PC-3 (cell line): ENCODE results near the gene PJVK. TPM values are rescaled to one million over a fixed set of nuclear protein-coding genes. Genes with fewer than 3 reads are reported as not detected.
A peak's percentile ranks its signal among the peaks of the same experiment; 100 is the strongest.

ENCODE experiments used
- ATAC-seq: fragments of 200-7000 bp; cut with Tn5 transposase; 2 replicates; pipeline ENCODE4 v1.9.1; 2020; ENCODE audit warnings: mild to moderate bottlenecking, moderate library complexity
- BruUV-seq: library from RNA; stranded (reverse); fragments of 400-500 nt; replicated peaks from 2 replicates; lab custom pipeline; 2021; lab: Mats Ljungman, UMichigan
- CTCF ChIA-PET: fragments of 300-600 bp; sonication (Branson Sonifier 250); formaldehyde crosslinking; loops from one replicate; lab custom pipeline; 2022; ENCODE audit warnings: antibody characterized with exemption; lab: Charles Lee
- POLR2A ChIA-PET: fragments of 300-600 bp; sonication (Branson Sonifier 250); formaldehyde crosslinking; loops from one replicate; lab custom pipeline; 2022; ENCODE audit warnings: antibody characterized with exemption; ENCODE audit not compliant: unreplicated experiment; lab: Charles Lee
- DNase-seq: peaks from one replicate; pipeline ENCODE4 v3.0.0-alpha.2; 2015
- H2AFZ ChIP-seq: fragments of 300-600 bp; sonication (generic); 2 replicates; pipeline ENCODE4 v1.6.0; 2016; ENCODE audit warnings: antibody characterized with exemption, low read length
- H3F3A ChIP-seq: fragments of 300-600 bp; sonication (generic); one replicate; pipeline ENCODE4 v1.6.0; 2017; ENCODE audit warnings: antibody characterized with exemption, low read length, control low read depth, mild to moderate bottlenecking; ENCODE audit not compliant: unreplicated experiment
- H3K27ac ChIP-seq: fragments of 300-600 bp; sonication (generic); 2 replicates; pipeline ENCODE4 v1.5.1; 2016; ENCODE audit warnings: mild to moderate bottlenecking, low read length
- H3K27me3 ChIP-seq: fragments of 300-600 bp; sonication (generic); 2 replicates; pipeline ENCODE4 v1.6.1; 2016; ENCODE audit warnings: low read length, mixed read lengths
- H3K36me3 ChIP-seq: fragments of 300-600 bp; sonication (generic); 2 replicates; pipeline ENCODE4 v1.6.1; 2016; ENCODE audit warnings: low read depth, mixed run types, low read length, mixed read lengths
- H3K4me1 ChIP-seq: fragments of 300-600 bp; sonication (generic); 2 replicates; pipeline ENCODE4 v1.5.1; 2016; ENCODE audit warnings: low read length; ENCODE audit not compliant: insufficient read depth
- H3K4me2 ChIP-seq: fragments of 300-600 bp; sonication (generic); 2 replicates; pipeline ENCODE4 v1.6.0; 2016; ENCODE audit warnings: low read length
- H3K4me3 ChIP-seq: fragments of 300-600 bp; sonication (generic); 2 replicates; pipeline ENCODE4 v1.5.1; 2016; ENCODE audit warnings: mild to moderate bottlenecking, low read length, mixed read lengths
- H3K79me2 ChIP-seq: fragments of 300-600 bp; sonication (generic); 2 replicates; pipeline ENCODE4 v1.6.1; 2017; ENCODE audit warnings: low read length, mixed read lengths
- H3K9ac ChIP-seq: fragments of 300-600 bp; sonication (generic); 2 replicates; pipeline ENCODE4 v1.6.0; 2016; ENCODE audit warnings: mild to moderate bottlenecking, low read length
- H3K9me2 ChIP-seq: fragments of 300-600 bp; sonication (generic); replicated peaks from 2 replicates; pipeline ENCODE4 v1.6.1; 2016; ENCODE audit warnings: mixed run types, low read length, mixed read lengths
- H3K9me3 ChIP-seq: fragments of 300-600 bp; sonication (generic); 2 replicates; pipeline ENCODE4 v1.6.1; 2016; ENCODE audit warnings: low read length, mixed read lengths
- H4K20me1 ChIP-seq: fragments of 300-600 bp; sonication (generic); 2 replicates; pipeline ENCODE4 v1.6.1; 2016; ENCODE audit warnings: low read length, mixed read lengths
- CTCF ChIP-seq: fragments of 300-600 bp; sonication (generic); conservative IDR thresholded peaks from 2 replicates; pipeline ENCODE4 v1.5.1; 2017; ENCODE audit warnings: antibody characterized with exemption, low read depth, mild to moderate bottlenecking, low read length
- EZH2 ChIP-seq: fragments of 300-600 bp; sonication (generic); IDR thresholded peaks from one replicate; pipeline ENCODE4 v1.6.1; 2017; ENCODE audit warnings: antibody characterized with exemption, mild to moderate bottlenecking, low read length; ENCODE audit not compliant: unreplicated experiment
- EZH2phosphoT487 ChIP-seq: fragments of 300-600 bp; sonication (generic); IDR thresholded peaks from 2 replicates; pipeline ENCODE4 v1.6.1; 2018; ENCODE audit warnings: mild to moderate bottlenecking, antibody characterized with exemption, low read length, borderline replicate concordance
- intact Hi-C: fragments of 100-400 bp; cut with micrococcal nuclease; formaldehyde crosslinking; loops from 2 replicates; pipeline ENCODE4 v1.9.0; 2023
- total RNA-seq: library from RNA; depleted of rRNA; stranded (reverse); fragments of >200 nt; gene quantifications from 2 replicates; pipeline ENCODE4 v1.2.3, GENCODE V29; 2014

Gene PJVK
- total RNA-seq, 1 experiment from 2014 or later: 0.87 TPM

GRCh38 chr2:178428396-178428806, 22.8 kb upstream of the PJVK start:
- no peak overlapping the region for H2AFZ ChIP-seq
- H3K4me3 ChIP-seq: no peak overlapping the region
- no TSS peak for BruUV-seq
- ATAC-seq (peak; percentile 53; the same call in 1 of the 2 replicates), DNase-seq (peak; percentile 38)
- no peaks in the 10 kb centered on the region for H4K20me1 ChIP-seq
- H3K9ac ChIP-seq: no peak overlapping the region
- no peaks in the 10 kb centered on the region for H3K9me2 ChIP-seq
- intact Hi-C loops: no loop called here
- H3K9me3 ChIP-seq: no peaks in the 10 kb centered on the region
- no peak overlapping the region for H3K4me2 ChIP-seq
- H3K4me1 ChIP-seq: no peaks in the 10 kb centered on the region
- no peak overlapping the region for H3K27ac ChIP-seq
- no peaks in the 10 kb centered on the region for H3F3A ChIP-seq
- TF ChIP-seq EZH2phosphoT487: no peak
- no peak for TF ChIP-seq EZH2
- TF ChIP-seq CTCF: no peak
- ChIA-PET CTCF (interaction anchor here (0.8 kb wide), 1 partner anchor 36 kb away, joined by 3 read pairs; no protein-coding TSS in a partner anchor), POLR2A (interaction anchor here (0.5 kb wide), 2 partner anchors 216 to 338 kb away, joined by 3 to 4 read pairs; no protein-coding TSS in a partner anchor)
- H3K79me2 ChIP-seq: no peaks in the 10 kb centered on the region
- no peaks in the 10 kb centered on the region for H3K27me3 ChIP-seq
- H3K36me3 ChIP-seq: peaks cover 34% of the 10 kb centered on the region

DNA sequence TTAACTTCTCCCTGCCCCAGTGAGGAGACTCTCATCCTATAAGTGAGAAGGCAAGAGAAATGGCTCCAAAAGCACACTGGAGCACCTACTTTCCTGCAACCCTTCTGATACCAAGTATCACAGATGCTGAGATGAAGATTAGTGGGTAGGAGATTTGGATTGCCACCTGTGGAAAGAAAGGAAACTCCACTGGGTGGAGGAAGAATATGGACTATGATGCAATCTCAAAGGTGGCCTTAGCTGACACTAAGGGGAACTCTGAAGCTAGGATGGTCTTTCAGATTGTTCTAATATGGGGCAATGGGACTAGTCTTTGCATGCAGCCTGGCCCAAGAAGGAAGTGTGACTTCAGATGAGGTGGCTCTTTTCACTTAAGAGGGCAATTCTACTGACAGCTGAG, 21.8 kb upstream of the PJVK start:
- no peak overlapping the region for H3K4me2 ChIP-seq
- intact Hi-C loops: no loop called here
- H3K36me3 ChIP-seq: peaks cover 36% of the 10 kb centered on the region
- no peaks in the 10 kb centered on the region for H3K9me2 ChIP-seq
- no peaks in the 10 kb centered on the region for H4K20me1 ChIP-seq
- no peak overlapping the region for H3K9ac ChIP-seq
- no peaks in the 10 kb centered on the region for H3K27me3 ChIP-seq
- ATAC-seq (no peak), DNase-seq (no peak)
- no peak overlapping the region for H3K4me3 ChIP-seq
- no peak overlapping the region for H2AFZ ChIP-seq
- no TSS peak for BruUV-seq
- no peaks in the 10 kb centered on the region for H3F3A ChIP-seq
- ChIA-PET POLR2A (no interaction called here), CTCF (no interaction called here)
- no peaks in the 10 kb centered on the region for H3K4me1 ChIP-seq
- H3K27ac ChIP-seq: no peak overlapping the region
- H3K79me2 ChIP-seq: no peaks in the 10 kb centered on the region
- TF ChIP-seq CTCF (no peak), EZH2 (no peak), EZH2phosphoT487 (no peak)
- H3K9me3 ChIP-seq: no peaks in the 10 kb centered on the region

DNA sequence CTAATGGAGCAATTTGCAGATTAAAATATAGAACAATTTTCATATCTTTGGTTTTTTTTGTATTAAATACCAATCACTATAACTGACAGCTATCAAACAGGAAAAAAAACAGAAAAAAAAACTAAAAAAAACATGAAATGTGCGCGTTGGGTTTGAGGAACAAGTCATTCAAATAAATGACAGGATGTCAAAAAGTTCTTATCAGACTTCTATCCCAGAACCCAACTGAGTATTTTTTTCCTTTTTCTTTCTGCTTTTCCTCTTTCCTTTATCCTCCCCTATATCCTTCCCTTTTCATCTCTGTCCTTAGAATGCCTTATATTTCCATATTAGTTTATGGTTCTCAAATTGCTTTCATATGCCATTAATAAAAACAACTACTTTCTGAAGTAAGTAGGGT, 14.5 kb upstream of the PJVK start:
- no peak overlapping the region for H3K4me3 ChIP-seq
- H3K27ac ChIP-seq: no peak overlapping the region
- no peak overlapping the region for H3K4me2 ChIP-seq
- no peak for DNase-seq
- peaks cover 58% of the 10 kb centered on the region for H3K36me3 ChIP-seq
- H3K9me3 ChIP-seq: no peaks in the 10 kb centered on the region
- intact Hi-C loops: no loop called here
- TF ChIP-seq CTCF (no peak), EZH2 (no peak), EZH2phosphoT487 (no peak)
- no peak overlapping the region for H2AFZ ChIP-seq
- CTCF ChIA-PET: no interaction called here
- no peaks in the 10 kb centered on the region for H3K27me3 ChIP-seq
- no peaks in the 10 kb centered on the region for H3K9me2 ChIP-seq
- peaks cover 10% of the 10 kb centered on the region for H3F3A ChIP-seq
- POLR2A ChIA-PET: no interaction called here
- H3K79me2 ChIP-seq: no peaks in the 10 kb centered on the region
- H3K9ac ChIP-seq: no peak overlapping the region
- BruUV-seq: no TSS peak
- no peak for ATAC-seq
- H3K4me1 ChIP-seq: peaks cover 24% of the 10 kb centered on the region
- no peaks in the 10 kb centered on the region for H4K20me1 ChIP-seq
